ENCODE results near the gene IRF2BPL. TPM values are rescaled to one million over a fixed set of nuclear protein-coding genes. Genes with fewer than 3 reads are reported as not detected.

The IRF2BPL gene
- total and polyA plus RNA-seq, 2 of the 8 experiments (the other 6 are each of a cell fraction or from before 2014, with no cell fraction given), result 18.8 to 57.0 TPM

- DNase-seq (ENCODE audit: low read depth in 1 of 2, low spot score in 2 of 2) (no peak), FAIRE-seq (no peak)
- H4K91ac ChIP-seq (replicated peaks; ENCODE audit: insufficient read length, low read length), result no peak overlapping the region
- no peak overlapping the region for H3K9ac ChIP-seq (replicated peaks in 1 of 4; ENCODE audit: extremely low read depth in 1 of 4, low read depth in 3 of 4, low read length in 3 of 4)
- H2BK20ac ChIP-seq (ENCODE audit: low read length), result no peak overlapping the region
- H3K4ac ChIP-seq (replicated peaks; ENCODE audit: insufficient read length, low read depth, low read length), result no peak overlapping the region
- H2BK12ac ChIP-seq (ENCODE audit: low read depth, low read length), result no peak overlapping the region
- no peak overlapping the region for H3K56ac ChIP-seq (replicated peaks; ENCODE audit: insufficient read length, low read depth, low read length)
- H3K79me2 ChIP-seq (ENCODE audit: control insufficient read depth in 1 of 2, insufficient read depth in 2 of 2, low read length in 2 of 2), result no peaks in the 10 kb centered on the region
- no peak overlapping the region for H2BK120ac ChIP-seq (replicated peaks; ENCODE audit: low read depth, low read length)
- H4K20me1 ChIP-seq (replicated peaks in 1 of 2; ENCODE audit: control insufficient read depth in 1 of 2, insufficient read depth in 2 of 2, low read length in 2 of 2), result no peaks in the 10 kb centered on the region
- H3K14ac ChIP-seq (ENCODE audit: insufficient read length), result no peak overlapping the region
- H3K27me3 ChIP-seq (replicated peaks in 1 of 4; ENCODE audit: control insufficient read depth in 3 of 4, extremely low read depth in 1 of 4, insufficient read depth in 3 of 4, low read length in 3 of 4), result no peaks in the 10 kb centered on the region
- H3K18ac ChIP-seq (ENCODE audit: extremely low read depth, low read length), result no peak overlapping the region
- CTCF ChIA-PET (ENCODE audit: partially characterized antibody), result no interaction called here
- peaks cover 3% of the 10 kb centered on the region; the same call in 1 of the 2 replicates for H3K23me2 ChIP-seq (ENCODE audit: low read depth, low read length)
- H2BK5ac ChIP-seq (ENCODE audit: low read depth, low read length), result no peak overlapping the region
- no peak overlapping the region for H2BK15ac ChIP-seq (ENCODE audit: low read length)
- H3K9me3 ChIP-seq (ENCODE audit: insufficient read depth in 2 of 2, low read depth in 1 of 2, low read length in 1 of 2), result 0 out of 4 replicates have a peak, but pooled peaks cover 0 to 2% of the 10 kb centered on the region in 2 experiments
- H3K23ac ChIP-seq (ENCODE audit: insufficient read length), result no peak overlapping the region
- TF ChIP-seq CTBP2 (IDR thresholded peaks at IDR 0.05; ENCODE audit: borderline replicate concordance, insufficient read depth, insufficient read length, low read length) (no peak), YY1 (IDR thresholded peaks at IDR 0.05; ENCODE audit: low read depth, low read length) (no peak)
- H2AFZ ChIP-seq (ENCODE audit: low read length), result no peak overlapping the region
- H2AK5ac ChIP-seq (ENCODE audit: low read depth, low read length), result no peak overlapping the region
- no peak overlapping the region for H3K4me3 ChIP-seq (ENCODE audit: extremely low read depth in 1 of 4, insufficient read depth in 2 of 4, low read depth in 3 of 4, low read length in 4 of 4)
- peaks cover 6 to 21% (median 12%) of the 10 kb centered on the region in 4 experiments for H3K4me1 ChIP-seq (replicated peaks in 1 of 4; ENCODE audit: control insufficient read depth in 3 of 4, insufficient read depth in 4 of 4, low read length in 3 of 4)
- POLR2A ChIA-PET (ENCODE audit: partially characterized antibody), result no interaction called here
- H3K27ac ChIP-seq (ENCODE audit: low read depth, low read length), result no peak overlapping the region
- H4K5ac ChIP-seq (ENCODE audit: insufficient read length, low read depth, low read length), result no peak overlapping the region
- H4K8ac ChIP-seq (ENCODE audit: extremely low read depth, insufficient read depth, low read length), result no peak overlapping the region
- H3K79me1 ChIP-seq (ENCODE audit: low read depth, low read length), result no peaks in the 10 kb centered on the region
- H3K4me2 ChIP-seq (ENCODE audit: insufficient read depth in 1 of 2, low read depth in 2 of 2, low read length in 2 of 2), result no peak overlapping the region
- no peaks in the 10 kb centered on the region for H3K36me3 ChIP-seq (ENCODE audit: control insufficient read depth in 2 of 4, insufficient read depth in 4 of 4, low read length in 3 of 4)
Measured at GRCh38 chr14:76990084-76990483, 38.4 kb downstream of the IRF2BPL start.
